Gastrocnemius medialis (tissue), 4 donors: ENCODE measurements around the gene ATG7.

Source experiments
- POLR2A ChIP-seq, 2 donors: fragments of 450-650 bp; IDR thresholded peaks; one replicate each; pipeline ENCODE4 v1.6.1; 2017; ENCODE audit warnings: antibody characterized with exemption in 2 of 2, mild to moderate bottlenecking in 2 of 2, moderate library complexity in 2 of 2
- TF ChIP-seq, protein P1 (sequence below), 5 experiments: fragments of 450-650 bp in 3 of 5; fragments of 200-600 bp in 2 of 5; sonication (generic) in 2 of 5; IDR thresholded peaks in 4 of 5; conservative IDR thresholded peaks in 1 of 5; 1 replicate in 4 of 5; 2 replicates in 1 of 5; pipeline ENCODE4 v1.5.1; 2016 to 2019; ENCODE audit warnings: antibody characterized with exemption in 5 of 5, mild to moderate bottlenecking in 3 of 5, moderate library complexity in 3 of 5

DNA sequence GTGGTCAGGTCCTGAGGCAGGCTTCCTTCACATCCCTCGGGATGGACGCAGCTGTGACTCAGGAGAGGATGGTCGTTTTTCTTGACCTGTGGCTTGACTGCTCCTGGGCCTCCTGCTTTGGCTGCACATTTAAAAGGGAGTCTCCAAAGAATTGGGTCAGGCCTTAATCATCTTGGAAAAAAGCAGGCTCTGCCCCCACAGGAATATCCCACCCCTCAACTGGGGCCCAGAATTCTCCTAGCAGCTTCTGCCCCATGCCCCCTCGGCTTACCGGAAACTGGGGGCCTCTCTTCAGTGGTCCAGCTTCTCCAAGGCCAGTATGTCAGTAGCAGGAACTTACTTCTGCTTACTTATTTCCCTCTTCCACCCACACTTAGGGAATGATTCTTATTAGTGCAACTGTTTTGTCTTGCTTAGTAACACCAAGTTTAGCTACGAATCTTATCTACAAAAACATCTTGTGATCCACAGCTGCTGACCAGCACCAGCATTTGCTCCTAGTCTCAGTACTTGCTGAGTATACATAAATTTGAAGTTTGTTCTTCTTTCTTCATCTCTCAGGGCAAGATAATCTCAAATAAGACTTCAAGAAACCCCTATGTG is 35.7 kb downstream of the ATG7 start:
- TF ChIP-seq, protein P1, sequence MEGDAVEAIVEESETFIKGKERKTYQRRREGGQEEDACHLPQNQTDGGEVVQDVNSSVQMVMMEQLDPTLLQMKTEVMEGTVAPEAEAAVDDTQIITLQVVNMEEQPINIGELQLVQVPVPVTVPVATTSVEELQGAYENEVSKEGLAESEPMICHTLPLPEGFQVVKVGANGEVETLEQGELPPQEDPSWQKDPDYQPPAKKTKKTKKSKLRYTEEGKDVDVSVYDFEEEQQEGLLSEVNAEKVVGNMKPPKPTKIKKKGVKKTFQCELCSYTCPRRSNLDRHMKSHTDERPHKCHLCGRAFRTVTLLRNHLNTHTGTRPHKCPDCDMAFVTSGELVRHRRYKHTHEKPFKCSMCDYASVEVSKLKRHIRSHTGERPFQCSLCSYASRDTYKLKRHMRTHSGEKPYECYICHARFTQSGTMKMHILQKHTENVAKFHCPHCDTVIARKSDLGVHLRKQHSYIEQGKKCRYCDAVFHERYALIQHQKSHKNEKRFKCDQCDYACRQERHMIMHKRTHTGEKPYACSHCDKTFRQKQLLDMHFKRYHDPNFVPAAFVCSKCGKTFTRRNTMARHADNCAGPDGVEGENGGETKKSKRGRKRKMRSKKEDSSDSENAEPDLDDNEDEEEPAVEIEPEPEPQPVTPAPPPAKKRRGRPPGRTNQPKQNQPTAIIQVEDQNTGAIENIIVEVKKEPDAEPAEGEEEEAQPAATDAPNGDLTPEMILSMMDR (IDR thresholded peaks at IDR 0.05 in 4 of 5, conservative IDR thresholded peaks at IDR 0.05 in 1 of 5): no peak
- TF ChIP-seq POLR2A (IDR thresholded peaks at IDR 0.05): no peak
